ENCODE measurements around the gene MED15.

DNA sequence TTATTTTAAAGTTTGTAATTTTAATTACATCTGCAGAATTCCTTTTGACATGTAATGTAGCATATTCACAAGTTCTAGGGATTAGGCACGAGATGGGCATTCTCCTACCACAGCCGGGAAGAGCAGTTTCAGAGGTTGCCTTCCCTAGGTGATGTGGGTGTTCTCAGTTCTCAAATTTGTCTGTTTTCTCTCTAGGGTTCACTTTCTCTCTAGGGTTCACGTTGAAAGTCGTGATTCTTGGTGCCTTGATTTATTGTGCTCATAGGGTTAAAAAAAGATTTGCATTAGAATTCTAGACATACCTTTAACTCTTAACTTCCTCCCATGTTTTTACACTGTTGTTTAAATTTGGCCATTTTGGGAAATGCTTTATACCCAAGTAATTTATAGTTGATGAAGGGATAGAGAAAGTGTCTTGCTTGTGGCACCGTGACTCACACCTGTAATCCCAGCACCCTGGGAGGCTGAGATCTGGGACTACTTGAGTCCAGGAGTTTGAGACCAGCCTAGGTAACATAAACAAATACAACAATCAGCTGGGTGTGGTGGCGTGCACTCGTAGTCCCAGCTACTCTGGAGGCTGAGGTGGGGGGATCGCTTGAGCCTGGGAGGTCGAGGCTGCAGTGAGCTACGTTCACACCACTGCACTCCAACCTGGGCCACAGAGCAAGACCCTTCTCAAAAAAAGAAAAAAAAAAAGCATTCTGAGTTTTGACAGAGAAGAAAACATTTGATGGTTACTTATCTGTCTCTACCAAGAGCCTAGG lies 3.6 kb downstream of the MED15 start:
- TF ChIP-seq, protein P1, sequence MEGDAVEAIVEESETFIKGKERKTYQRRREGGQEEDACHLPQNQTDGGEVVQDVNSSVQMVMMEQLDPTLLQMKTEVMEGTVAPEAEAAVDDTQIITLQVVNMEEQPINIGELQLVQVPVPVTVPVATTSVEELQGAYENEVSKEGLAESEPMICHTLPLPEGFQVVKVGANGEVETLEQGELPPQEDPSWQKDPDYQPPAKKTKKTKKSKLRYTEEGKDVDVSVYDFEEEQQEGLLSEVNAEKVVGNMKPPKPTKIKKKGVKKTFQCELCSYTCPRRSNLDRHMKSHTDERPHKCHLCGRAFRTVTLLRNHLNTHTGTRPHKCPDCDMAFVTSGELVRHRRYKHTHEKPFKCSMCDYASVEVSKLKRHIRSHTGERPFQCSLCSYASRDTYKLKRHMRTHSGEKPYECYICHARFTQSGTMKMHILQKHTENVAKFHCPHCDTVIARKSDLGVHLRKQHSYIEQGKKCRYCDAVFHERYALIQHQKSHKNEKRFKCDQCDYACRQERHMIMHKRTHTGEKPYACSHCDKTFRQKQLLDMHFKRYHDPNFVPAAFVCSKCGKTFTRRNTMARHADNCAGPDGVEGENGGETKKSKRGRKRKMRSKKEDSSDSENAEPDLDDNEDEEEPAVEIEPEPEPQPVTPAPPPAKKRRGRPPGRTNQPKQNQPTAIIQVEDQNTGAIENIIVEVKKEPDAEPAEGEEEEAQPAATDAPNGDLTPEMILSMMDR (IDR thresholded peaks at IDR 0.05 in 8 of 11, conservative IDR thresholded peaks at IDR 0.05 in 3 of 11), result no peak
- TF ChIP-seq POLR2A (IDR thresholded peaks at IDR 0.05), result no peak
